GM19043 (cell line): Measurements from ENCODE around the gene PDRG1.

Source experiments
- ATAC-seq: cut with Tn5 transposase; IDR thresholded peaks from one replicate; pipeline ENCODE4 v1.9.1; 2021; ENCODE audit warnings: low read depth; ENCODE audit not compliant: unreplicated experiment

The PDRG1 gene

GRCh38 chr20:31951530-31952453, at the start of gene PDRG1:
Gene PDRG1, minus strand, starts transcription at chr20:31952046. Its CDS starts 85 bp downstream, at chr20:31951961.
- peak; percentile 91 for ATAC-seq

DNA sequence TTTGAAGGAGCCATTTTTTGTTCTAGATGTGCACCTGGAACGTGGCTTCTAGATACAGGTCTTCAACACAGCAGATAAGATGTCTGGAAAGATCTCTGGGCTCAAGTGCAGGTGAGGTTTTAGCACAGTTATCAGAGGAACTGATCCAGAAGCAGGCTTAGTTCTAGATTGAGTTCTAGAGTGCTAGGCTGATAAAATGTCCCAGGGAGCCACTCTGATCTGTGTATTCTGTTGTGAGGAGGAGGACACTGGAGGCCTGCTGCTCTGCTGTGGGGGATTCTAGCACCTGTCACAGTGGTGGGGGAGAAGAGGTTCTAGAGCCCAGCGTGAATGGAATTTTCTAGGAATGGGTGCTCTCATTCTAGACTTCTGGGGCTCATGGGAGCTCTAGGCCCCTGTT, 46.4 kb upstream of the PDRG1 start:
- ATAC-seq = no peak

DNA sequence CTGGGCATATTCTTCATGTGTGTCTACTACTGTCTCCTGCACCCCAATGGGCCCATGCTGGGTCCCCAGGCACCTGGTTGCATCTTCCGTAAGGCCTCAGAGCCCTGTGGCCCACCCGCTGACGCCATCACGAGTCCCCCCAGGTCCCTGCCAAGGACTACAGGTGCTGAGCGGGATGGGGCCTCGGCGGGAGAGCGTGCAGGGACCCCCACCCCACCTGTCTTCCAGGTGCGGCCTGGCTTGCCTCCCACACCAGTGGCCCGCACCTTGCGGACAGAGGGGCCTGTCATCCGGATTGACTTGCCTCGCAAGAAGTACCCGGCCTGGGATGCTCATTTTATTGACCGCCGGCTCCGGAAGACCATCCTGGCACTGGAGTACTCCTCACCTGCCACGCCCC, 45.1 kb upstream of the PDRG1 start:
- ATAC-seq = no peak

DNA sequence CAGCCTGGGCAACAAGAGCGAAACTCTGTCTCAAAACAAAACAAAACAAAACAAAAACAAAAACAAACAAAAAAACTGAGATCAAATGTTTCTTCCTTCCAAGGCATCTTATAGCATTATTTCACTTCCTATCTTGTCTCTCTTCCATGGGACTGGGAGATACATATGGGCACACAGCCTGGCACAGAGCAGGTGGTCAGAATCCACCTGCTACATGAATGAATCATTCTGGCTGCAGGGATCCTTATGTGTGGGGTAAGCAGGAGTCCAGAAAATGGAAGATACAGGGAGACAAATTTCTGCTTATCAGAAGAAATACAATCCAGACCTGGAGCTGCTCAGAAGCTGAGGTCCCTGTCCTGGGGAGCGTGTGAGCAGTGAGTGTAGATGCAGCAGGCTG, 40.2 kb upstream of the PDRG1 start:
- ATAC-seq = no peak

- ATAC-seq = no peak
Measured at GRCh38 chr20:31991339-31991705, 39.5 kb upstream of the PDRG1 start.

- no peak for ATAC-seq
Measured at GRCh38 chr20:31990641-31991338, 38.9 kb upstream of the PDRG1 start.

GRCh38 chr20:31989030-31989645, 37.3 kb upstream of the PDRG1 start:
- no peak for ATAC-seq

DNA sequence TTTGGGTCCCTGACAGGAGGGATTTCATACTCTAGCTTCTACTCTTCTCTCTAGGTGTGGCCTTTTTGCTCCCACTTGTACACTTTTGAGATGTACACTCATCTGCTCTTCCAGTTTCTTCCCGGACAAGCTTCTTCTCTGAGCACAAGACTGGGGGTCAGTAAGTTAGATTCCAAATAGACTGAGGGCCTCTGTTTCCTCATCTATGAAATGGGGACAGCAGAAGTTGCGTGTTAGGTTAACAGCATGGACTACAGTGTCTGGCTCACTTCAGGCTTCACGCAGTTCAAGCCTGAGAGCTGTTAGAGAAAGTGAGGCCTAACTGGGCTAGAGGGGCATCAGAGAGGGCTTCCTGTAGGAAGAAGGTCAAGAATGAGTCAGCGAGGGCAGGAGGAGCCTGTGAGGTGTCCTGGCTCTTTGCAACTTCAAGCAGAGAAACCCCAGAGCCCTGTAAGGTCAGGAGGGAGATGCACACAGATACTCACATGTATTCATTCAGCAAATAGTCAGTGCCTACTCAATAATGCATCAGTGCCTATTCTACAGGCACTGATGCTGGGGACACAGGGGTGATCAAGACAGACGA, 36.7 kb upstream of the PDRG1 start:
- no peak for ATAC-seq

DNA sequence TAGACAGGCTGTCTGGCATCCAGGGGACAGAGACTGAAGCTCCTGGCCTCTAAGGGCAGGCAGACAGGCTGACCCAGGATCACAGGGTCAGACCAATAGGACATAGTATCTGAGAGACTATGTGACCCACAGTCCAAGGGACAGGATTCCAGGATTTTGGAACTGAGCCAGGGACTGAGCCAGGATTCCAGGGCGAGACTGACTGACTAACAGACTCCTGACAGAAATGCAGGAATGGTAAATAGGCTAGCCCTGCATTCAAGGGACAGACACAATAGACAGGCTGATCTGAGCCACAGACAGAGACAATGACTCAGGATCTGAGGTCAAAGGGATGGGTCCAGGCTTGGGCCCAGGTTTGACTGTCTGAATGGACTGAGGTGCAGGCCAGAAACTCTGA, 35.9 kb upstream of the PDRG1 start:
- no peak for ATAC-seq

- ATAC-seq = no peak
Measured at GRCh38 chr20:31984981-31985471, 33.2 kb upstream of the PDRG1 start.

GRCh38 chr20:31981784-31982183, 29.9 kb upstream of the PDRG1 start:
- no peak for ATAC-seq

DNA sequence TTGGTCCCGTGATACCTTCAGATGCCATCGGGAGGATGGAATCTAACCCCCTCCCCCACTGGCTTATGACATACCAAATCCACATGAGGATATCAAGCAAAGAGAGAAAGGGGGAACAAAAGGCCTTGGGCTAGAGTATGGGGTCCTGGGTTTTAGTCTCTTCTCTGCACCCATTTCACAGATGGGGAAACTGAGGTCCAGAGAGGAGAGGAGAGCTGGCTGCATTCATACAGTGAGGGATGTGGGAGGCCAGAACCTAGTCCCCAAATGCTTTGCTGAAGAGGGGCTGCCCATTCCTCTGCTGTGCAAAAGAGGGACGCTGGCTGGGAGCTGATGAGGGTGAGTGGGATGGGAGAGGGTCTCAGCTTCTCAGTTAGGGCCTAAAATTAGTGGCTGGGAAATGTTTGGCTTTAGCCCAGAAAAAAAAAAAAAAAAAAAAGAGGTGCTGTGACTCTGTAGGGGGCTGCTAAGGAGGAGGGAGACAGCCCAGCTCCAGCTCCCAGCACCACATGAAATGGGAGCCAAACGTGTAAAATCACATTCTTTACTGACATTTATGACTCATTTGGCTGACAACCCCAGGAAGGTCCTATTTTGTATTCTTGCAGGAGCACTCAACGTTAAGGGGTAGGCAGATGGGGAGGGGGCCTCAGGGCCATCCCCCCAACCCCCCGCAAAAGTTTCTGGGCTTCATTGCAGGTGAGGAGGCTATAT, 28.0 kb upstream of the PDRG1 start:
- no peak for ATAC-seq

DNA sequence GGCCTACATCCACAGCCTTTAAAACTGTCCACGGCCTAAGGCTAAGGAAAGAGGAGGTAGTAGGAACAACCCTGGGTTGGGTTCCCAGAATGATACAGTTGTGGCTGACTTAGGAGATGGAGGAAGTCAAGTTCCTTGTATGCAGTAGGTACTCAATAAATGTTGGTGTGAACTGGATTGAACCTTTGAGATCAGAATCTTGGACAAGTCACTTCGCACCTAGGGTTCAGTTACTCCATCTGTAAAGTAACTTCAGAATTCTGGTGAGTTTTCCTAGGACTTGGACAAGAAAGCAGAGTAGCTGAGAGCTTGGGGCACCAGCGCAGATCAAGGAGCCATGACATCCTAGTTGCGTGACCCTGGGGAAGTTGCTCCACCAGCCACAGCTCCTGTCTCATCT, 25.2 kb upstream of the PDRG1 start:
- ATAC-seq = no peak

DNA sequence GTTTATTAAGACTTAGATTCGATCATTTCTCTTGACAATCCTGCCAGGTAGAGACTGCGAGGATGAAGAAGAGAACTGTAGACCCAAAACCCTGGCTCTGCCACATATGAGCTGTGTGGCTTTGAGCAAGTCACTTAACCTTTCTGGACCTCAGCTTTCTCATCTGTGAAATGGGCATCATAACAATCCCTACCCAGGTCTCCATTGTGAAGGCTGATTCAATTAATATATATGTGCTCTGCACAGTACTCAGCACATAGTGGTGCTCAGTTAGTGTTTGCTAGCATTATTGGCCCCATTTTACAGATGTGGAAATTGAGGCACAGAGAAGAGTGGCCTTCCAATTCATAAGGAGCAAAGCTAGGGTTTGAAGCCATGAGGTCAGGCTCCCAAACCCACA, 24.0 kb upstream of the PDRG1 start:
- ATAC-seq = no peak

GRCh38 chr20:31974951-31975487, 23.2 kb upstream of the PDRG1 start:
- no peak for ATAC-seq

DNA sequence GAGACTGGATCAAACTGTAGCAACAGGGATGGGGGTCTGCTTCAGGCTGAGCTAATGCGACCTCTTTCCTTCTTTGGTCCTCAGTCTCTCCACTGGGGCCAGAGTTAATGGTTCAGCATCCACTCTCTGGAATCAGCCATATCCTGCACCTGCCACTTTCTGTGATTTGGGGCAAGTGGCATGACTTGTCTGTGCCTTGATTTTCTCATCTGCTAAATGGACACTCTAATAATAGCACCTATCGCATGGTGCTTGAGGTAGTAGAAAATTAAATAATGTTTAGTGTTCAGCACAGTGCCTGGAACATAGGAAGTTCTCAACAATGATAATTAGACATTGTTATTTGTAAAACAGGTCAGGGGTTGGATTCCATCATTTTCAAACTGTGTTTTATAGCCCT, 22.4 kb upstream of the PDRG1 start:
- no peak for ATAC-seq

DNA sequence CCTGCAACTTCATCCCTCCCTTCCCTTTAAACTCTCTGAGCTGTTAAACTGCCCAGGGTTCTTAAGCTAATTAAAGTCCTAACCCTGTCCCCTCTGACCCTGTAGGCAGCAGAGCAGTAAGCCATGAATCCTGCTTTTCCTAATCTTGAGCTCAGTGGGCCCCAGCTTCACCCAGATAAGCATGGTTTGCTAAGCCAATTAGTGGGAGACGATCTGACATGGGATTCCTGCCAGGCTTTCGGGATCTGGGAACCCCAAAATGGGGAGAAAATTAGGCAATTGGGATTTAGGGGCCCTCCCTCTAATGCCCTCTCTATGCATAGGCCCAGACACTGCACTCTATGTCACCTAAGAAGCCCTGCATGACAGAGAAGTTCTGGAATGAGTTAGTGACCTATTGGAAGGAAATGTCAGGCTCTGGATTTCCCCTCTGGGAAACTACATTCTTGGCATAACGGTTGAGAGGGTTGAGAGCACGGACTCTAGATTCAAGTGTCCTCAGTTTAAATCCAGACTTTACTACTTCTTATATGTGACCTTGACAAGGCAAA, 20.7 kb upstream of the PDRG1 start:
- ATAC-seq = no peak

DNA sequence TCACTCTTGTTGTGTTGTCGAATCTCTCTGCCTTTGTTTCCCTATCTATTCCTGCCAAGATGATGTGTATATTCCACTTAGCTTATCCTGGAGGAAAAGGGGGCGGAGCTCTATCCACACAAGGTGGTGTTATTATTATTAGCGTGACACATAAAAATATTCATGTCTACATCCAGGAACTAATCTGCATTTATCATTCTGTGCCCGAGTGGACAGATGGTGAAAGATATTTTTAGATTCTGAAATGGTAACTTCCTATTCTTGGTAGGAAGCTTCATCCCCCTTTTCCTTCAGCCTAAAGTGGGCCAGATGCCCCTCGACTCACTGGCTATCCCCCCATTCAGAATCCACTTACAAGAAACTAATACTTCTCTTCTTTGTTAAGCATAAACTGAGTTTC, 18.1 kb upstream of the PDRG1 start:
- ATAC-seq = no peak

- no peak for ATAC-seq
Measured at GRCh38 chr20:31968291-31969126, 16.7 kb upstream of the PDRG1 start.
